HepG2 (cell line): ENCODE measurements around the gene LGALS7B. TPM values are rescaled to one million over a fixed set of nuclear protein-coding genes. Genes with fewer than 3 reads are reported as not detected.

Source experiments
- ATAC-seq: fragments of 200-7000 bp; cut with Tn5 transposase; 3 replicates; pipeline ENCODE4 v1.9.1; 2020; ENCODE audit warnings: mild to moderate bottlenecking, moderate library complexity
- BruUV-seq: library from RNA; stranded (reverse); fragments of 400-500 nt; replicated peaks from 2 replicates; lab custom pipeline; 2021; lab: Mats Ljungman, UMichigan
- CTCF ChIA-PET: fragments of 300-600 bp; formaldehyde crosslinking; extraction: SDS; loops from one replicate; lab custom pipeline; 2021; ENCODE audit warnings: low total read pairs, inconsistent platforms, low intra/inter-chr PET ratio; lab: Yijun Ruan, JAX
- POLR2A ChIA-PET: fragments of 350-600 bp; sonication (Branson Sonifier 250); formaldehyde crosslinking; loops from one replicate; lab custom pipeline; 2020; ENCODE audit warnings: antibody characterized with exemption, inconsistent platforms; lab: Yijun Ruan, JAX
- DNase-seq: peaks from one replicate; pipeline ENCODE4 v3.0.0-alpha.2; 2015; ENCODE audit warnings: low spot score
- FAIRE-seq: peaks from 3 replicates; lab custom pipeline; 2011; peaks lifted over from hg19 to GRCh38; lab: Jason Lieb, UNC
- H2AFZ ChIP-seq: one replicate; pipeline ENCODE4 v1.6.1; 2011; ENCODE audit warnings: low read length, inconsistent platforms
- H3K27ac ChIP-seq: fragments of 300-600 bp; 3 replicates; pipeline ENCODE4 v1.8.0; 2011; ENCODE audit warnings: mixed run types, mild to moderate bottlenecking, mixed read lengths, low read length, inconsistent platforms; ENCODE audit not compliant: insufficient read depth; ENCODE audit errors: extremely low read length
- H3K27me3 ChIP-seq, 2 experiments: fragments of 200-600 bp in 1 of 2; 2 replicates in 1 of 2; 3 replicates in 1 of 2; pipeline versions ENCODE4 v1.6.0 to v1.8.0; 2011; ENCODE audit warnings: low read length in 2 of 2, mild to moderate bottlenecking in 2 of 2, moderate library complexity in 2 of 2, inconsistent platforms in 1 of 2; ENCODE audit not compliant: insufficient read depth in 2 of 2, control insufficient read depth in 1 of 2
- H3K36me3 ChIP-seq, 2 experiments: fragments of 200-600 bp in 1 of 2; replicated peaks in 1 of 2; 2 replicates in 1 of 2; 3 replicates in 1 of 2; pipeline versions ENCODE4 v1.5.1 to v1.8.0; 2011; ENCODE audit warnings: low read length in 2 of 2, inconsistent platforms in 1 of 2; ENCODE audit not compliant: insufficient read depth in 2 of 2, control insufficient read depth in 1 of 2
- H3K4me1 ChIP-seq: 2 replicates; pipeline ENCODE4 v1.5.1; 2012; ENCODE audit warnings: low read length, inconsistent platforms; ENCODE audit not compliant: insufficient read depth
- H3K4me2 ChIP-seq: 2 replicates; pipeline ENCODE4 v1.6.0; 2011; ENCODE audit warnings: low read depth, low read length, inconsistent platforms
- H3K4me3 ChIP-seq, 3 experiments: fragments of 200-600 bp in 1 of 3; sonication (generic), shearing (Covaris generic) in 1 of 3; replicated peaks in 1 of 3; 2 replicates each; pipeline ENCODE4 v1.5.1; 2011 to 2016; ENCODE audit warnings: low read length in 3 of 3, inconsistent platforms in 2 of 3, low read depth in 2 of 3, mild to moderate bottlenecking in 2 of 3, control low read depth in 1 of 3, mixed read lengths in 1 of 3; ENCODE audit not compliant: insufficient read depth in 1 of 3
- H3K79me2 ChIP-seq: one replicate; pipeline ENCODE4 v1.6.1; 2011; ENCODE audit warnings: low read length, inconsistent platforms; ENCODE audit not compliant: insufficient read depth
- H3K9ac ChIP-seq: 2 replicates; pipeline ENCODE4 v1.6.0; 2011; ENCODE audit warnings: mild to moderate bottlenecking, low read depth, low read length, inconsistent platforms; ENCODE audit not compliant: insufficient read depth
- H3K9me3 ChIP-seq: 2 replicates; pipeline ENCODE4 v1.5.1; 2012; ENCODE audit warnings: mild to moderate bottlenecking, low read length
- H4K20me1 ChIP-seq: 2 replicates; pipeline ENCODE4 v1.6.0; 2011; ENCODE audit warnings: inconsistent platforms, mild to moderate bottlenecking, low read length, moderate library complexity; ENCODE audit not compliant: insufficient read depth
- BRCA1 ChIP-seq: sonication (generic); formaldehyde crosslinking; IDR thresholded peaks from 2 replicates; pipeline ENCODE4 v1.4.0; 2020; ENCODE audit warnings: missing genetic modification reagents
- CREB1 ChIP-seq, 2 experiments: fragments of 450-650 bp in 1 of 2; IDR thresholded peaks; 2 replicates each; pipeline ENCODE4 v1.6.1; 2016 to 2017; ENCODE audit warnings: control low read depth in 1 of 2, mild to moderate bottlenecking in 1 of 2, missing compliant biosample characterization in 1 of 2, missing genetic modification characterization in 1 of 2
- KAT2B ChIP-seq: fragments of 150-350 bp; IDR thresholded peaks from 2 replicates; pipeline ENCODE4 v1.6.1; 2014; ENCODE audit warnings: low read depth, low read length, borderline replicate concordance
- SNAPC4 ChIP-seq: sonication (generic); formaldehyde crosslinking; IDR thresholded peaks from 2 replicates; pipeline ENCODE4 v1.4.0; 2020; ENCODE audit warnings: mild to moderate bottlenecking, missing genetic modification reagents
- SUZ12 ChIP-seq: fragments of 150-350 bp; IDR thresholded peaks from 2 replicates; pipeline ENCODE4 v1.6.1; 2014; ENCODE audit warnings: low read depth, low read length
- ZNF225 ChIP-seq: sonication (generic); formaldehyde crosslinking; IDR thresholded peaks from 2 replicates; pipeline ENCODE4 v1.4.0; 2020; ENCODE audit warnings: mild to moderate bottlenecking, missing genetic modification reagents
- ZNF460 ChIP-seq: sonication (generic); formaldehyde crosslinking; IDR thresholded peaks from 2 replicates; pipeline ENCODE4 v1.5.1; 2020; ENCODE audit warnings: missing genetic modification reagents, mild to moderate bottlenecking, borderline replicate concordance
- WGBS: methylation state at CpG from one replicate; pipeline ENCODE4 v1.1.6; 2017; ENCODE audit warnings: low lambda C conversion rate; 5-methylcytosine and 5-hydroxymethylcytosine counted together
- in situ Hi-C: cut with HindIII; loops from 2 replicates; pipeline ENCODE4 v1.10.0; 2017; ENCODE audit warnings: low pct_unique_long_range_greater_than_20kb; ENCODE audit not compliant: extremely low pct_ligation_motif_present
- intact Hi-C: fragments of 100-400 bp; cut with micrococcal nuclease; formaldehyde crosslinking; loops from one replicate; pipeline ENCODE4 v1.10.0; 2022; ENCODE audit not compliant: unreplicated experiment
- polyA plus RNA-seq, 8 experiments: library from polyadenylated mRNA; depleted of rRNA in 3 of 8; stranded (reverse) in 7 of 8; unstranded in 1 of 8; fragments of >200 nt; fragmentation: Illumina TruSeq in 4 of 8; extraction: Trizol in 4 of 8; gene quantifications; 2 replicates each; pipeline versions ENCODE4 v1.2.1 to v1.2.3, GENCODE V29; 2011 to 2016; ENCODE audit warnings: low read depth in 4 of 8, missing spikeins in 1 of 8, mixed read lengths in 1 of 8; ENCODE audit not compliant: insufficient read depth in 1 of 8
- total RNA-seq, 5 experiments: library from RNA; depleted of rRNA; stranded (reverse); fragments of >200 nt; fragmentation: Illumina TruSeq; extraction: Trizol; gene quantifications; 2 replicates each; pipeline ENCODE4 v1.2.3, GENCODE V29; 2016; ENCODE audit warnings: low read depth in 1 of 5
- TF ChIP-seq, protein P1 (sequence below), 2 experiments: fragments of 450-650 bp in 1 of 2; sonication (generic) in 1 of 2; formaldehyde crosslinking; IDR thresholded peaks; 2 replicates each; pipeline versions ENCODE4 v1.5.0 to v1.8.0; 2020 to 2022; ENCODE audit warnings: mild to moderate bottlenecking in 1 of 2, missing genetic modification reagents in 1 of 2

Gene LGALS7B
- total and polyA plus RNA-seq, 2 of the 13 experiments (the other 11 are each of a cell fraction or from before 2014, with no cell fraction given) = 1.7 to 2.1 TPM

DNA sequence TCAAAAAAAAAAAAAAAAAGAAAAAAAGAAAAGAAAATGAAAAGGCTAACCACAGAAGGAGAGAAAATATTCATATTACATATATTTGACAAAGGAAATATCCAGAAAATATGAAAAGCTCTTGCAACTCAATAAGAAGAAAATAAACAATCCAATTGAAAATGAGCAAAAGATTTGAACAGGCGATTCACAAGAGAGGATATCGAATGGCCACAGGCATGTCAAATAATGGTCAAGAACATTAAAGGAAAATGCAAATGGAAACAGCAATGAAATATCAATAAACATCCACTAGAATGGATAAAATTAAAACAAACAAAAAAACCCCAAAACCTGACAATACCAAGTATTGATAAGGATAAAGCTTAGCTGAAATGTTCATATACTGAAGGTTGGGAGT lies 23.8 kb upstream of the LGALS7B start:
- intact Hi-C loops = no loop called here
- FAIRE-seq = no peak
- in situ Hi-C loops = no loop called here
- Histone ChIP-seq H3K4me1 (peaks cover 45% of the 10 kb centered on the region), H3K4me3 (no peak overlapping the region), H3K9ac (no peak overlapping the region), H2AFZ (no peak overlapping the region), H3K4me2 (no peak overlapping the region), H4K20me1 (no peaks in the 10 kb centered on the region), H3K27ac (no peak overlapping the region), H3K27me3 (no peaks in the 10 kb centered on the region), H3K9me3 (no peaks in the 10 kb centered on the region), H3K36me3 (no peaks in the 10 kb centered on the region), H3K79me2 (peaks cover 15% of the 10 kb centered on the region)
- 98% methylated on average over 2 of the region's 2 CpGs for WGBS
- no peak for ATAC-seq
- POLR2A ChIA-PET = no interaction called here
- CTCF ChIA-PET = no interaction called here
- DNase-seq = no peak
- BruUV-seq = no TSS peak
- TF ChIP-seq CREB1 (IDR thresholded peaks at IDR 0.05) = no peak
- no peak for TF ChIP-seq CREB1 (CRISPR knock-in tag; IDR thresholded peaks at IDR 0.05)
- TF ChIP-seq, protein P1, sequence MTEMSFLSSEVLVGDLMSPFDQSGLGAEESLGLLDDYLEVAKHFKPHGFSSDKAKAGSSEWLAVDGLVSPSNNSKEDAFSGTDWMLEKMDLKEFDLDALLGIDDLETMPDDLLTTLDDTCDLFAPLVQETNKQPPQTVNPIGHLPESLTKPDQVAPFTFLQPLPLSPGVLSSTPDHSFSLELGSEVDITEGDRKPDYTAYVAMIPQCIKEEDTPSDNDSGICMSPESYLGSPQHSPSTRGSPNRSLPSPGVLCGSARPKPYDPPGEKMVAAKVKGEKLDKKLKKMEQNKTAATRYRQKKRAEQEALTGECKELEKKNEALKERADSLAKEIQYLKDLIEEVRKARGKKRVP (CRISPR knock-in tag; IDR thresholded peaks at IDR 0.05) = no peak
- TF ChIP-seq ZNF225 (CRISPR knock-in tag) = no peak
- no peak for TF ChIP-seq SUZ12
- no peak for TF ChIP-seq KAT2B
- no peak for TF ChIP-seq SNAPC4
- no peak for TF ChIP-seq ZNF460 (CRISPR knock-in tag)
- TF ChIP-seq BRCA1 (CRISPR knock-in tag) = no peak
